Measurements from ENCODE around the gene TGM1. TPM values are rescaled to one million over a fixed set of nuclear protein-coding genes. Genes with fewer than 3 reads are reported as not detected.

TGM1 gene
- total RNA-seq, 1 donor from 2014 or later: 10.1 TPM

- DNase-seq (ENCODE audit: extremely low spot score, unreplicated experiment): no peak
- no peaks in the 10 kb centered on the region for H3K36me3 Mint-ChIP-seq
- no peaks in the 10 kb centered on the region for H3K27me3 Mint-ChIP-seq
- H3K27ac Mint-ChIP-seq: no peak overlapping the region
- no peaks in the 10 kb centered on the region for H3K4me1 Mint-ChIP-seq (ENCODE audit: unreplicated experiment)
- H3K9me3 Mint-ChIP-seq: no peaks in the 10 kb centered on the region
- TF ChIP-seq, protein P1, sequence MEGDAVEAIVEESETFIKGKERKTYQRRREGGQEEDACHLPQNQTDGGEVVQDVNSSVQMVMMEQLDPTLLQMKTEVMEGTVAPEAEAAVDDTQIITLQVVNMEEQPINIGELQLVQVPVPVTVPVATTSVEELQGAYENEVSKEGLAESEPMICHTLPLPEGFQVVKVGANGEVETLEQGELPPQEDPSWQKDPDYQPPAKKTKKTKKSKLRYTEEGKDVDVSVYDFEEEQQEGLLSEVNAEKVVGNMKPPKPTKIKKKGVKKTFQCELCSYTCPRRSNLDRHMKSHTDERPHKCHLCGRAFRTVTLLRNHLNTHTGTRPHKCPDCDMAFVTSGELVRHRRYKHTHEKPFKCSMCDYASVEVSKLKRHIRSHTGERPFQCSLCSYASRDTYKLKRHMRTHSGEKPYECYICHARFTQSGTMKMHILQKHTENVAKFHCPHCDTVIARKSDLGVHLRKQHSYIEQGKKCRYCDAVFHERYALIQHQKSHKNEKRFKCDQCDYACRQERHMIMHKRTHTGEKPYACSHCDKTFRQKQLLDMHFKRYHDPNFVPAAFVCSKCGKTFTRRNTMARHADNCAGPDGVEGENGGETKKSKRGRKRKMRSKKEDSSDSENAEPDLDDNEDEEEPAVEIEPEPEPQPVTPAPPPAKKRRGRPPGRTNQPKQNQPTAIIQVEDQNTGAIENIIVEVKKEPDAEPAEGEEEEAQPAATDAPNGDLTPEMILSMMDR (conservative IDR thresholded peaks at IDR 0.05): no peak
- H3K4me3 Mint-ChIP-seq: no peak overlapping the region
These were observed 8.2 kb downstream of the TGM1 start for GRCh38 chr14:24254630-24255392.

DNA sequence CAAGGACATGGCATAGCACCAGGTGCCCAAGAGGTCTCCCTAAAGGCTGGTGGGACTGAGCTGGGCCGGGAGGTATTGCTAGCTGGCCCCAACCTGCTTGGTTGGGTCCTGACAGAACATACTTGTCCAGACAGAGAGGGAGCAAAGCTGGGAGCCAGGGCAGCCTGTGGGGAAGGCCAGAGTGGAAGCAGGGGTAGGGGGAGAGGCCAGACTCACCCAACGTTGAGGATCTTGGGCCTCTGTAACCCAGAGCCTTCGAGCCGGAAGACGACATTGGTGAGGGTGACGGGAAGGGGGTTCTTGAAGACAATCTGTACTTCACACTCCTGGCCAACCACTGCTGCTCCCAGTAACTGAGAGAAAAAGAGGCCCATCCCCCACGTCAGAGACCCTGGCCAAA, 9.0 kb downstream of the TGM1 start:
- Mint-ChIP-seq H3K27me3 (no peaks in the 10 kb centered on the region), H3K9me3 (no peaks in the 10 kb centered on the region), H3K27ac (peak overlapping the region; percentile 31), H3K4me3 (no peak overlapping the region), H3K36me3 (no peaks in the 10 kb centered on the region), H3K4me1 (ENCODE audit: unreplicated experiment) (no peaks in the 10 kb centered on the region)
- no peak for DNase-seq (ENCODE audit: extremely low spot score, unreplicated experiment)
- TF ChIP-seq, protein P1 (conservative IDR thresholded peaks at IDR 0.05): no peak

DNA sequence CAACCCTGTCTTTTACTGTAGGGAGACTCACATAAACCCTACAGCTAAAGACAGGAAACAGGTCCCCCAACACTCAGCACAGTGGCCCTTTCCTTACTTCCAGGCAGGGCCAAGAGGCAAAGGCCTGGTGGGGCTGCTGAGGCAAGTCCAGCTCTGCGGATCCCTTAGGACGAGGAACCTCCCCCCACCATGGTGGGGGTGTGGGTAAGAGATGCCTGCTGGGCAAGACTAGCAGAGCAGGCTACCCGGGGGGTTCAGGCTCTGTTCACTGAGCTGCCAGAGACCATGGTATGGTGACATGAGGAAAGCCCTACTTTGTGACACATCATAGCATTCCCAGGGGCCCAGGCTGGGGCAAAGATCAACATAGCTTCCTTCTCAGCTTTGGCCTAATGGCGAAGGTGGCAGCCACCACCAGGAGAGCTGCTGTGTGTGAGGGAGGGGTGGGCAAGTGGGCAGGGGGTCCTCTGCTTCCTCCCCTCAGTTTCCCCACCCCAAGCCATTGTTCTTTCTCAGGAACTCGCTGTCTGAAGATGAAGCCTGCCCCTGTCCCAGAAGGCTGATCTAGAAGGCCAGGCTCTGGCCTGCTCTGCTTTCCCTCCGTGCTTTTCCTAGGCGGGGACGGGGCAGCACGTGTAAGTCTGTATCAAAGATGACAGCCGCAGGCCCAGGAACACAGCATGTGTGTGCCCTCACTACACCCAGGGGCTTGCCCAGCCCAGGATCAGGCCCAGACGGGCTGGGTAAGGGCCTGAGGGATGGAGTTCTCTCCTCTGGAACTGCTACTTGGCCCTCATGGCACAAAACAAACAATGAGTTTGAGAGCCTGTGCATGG, 10.5 kb downstream of the TGM1 start:
- DNase-seq (ENCODE audit: extremely low spot score, unreplicated experiment): no peak
- Mint-ChIP-seq H3K36me3 (no peaks in the 10 kb centered on the region), H3K4me3 (no peak overlapping the region), H3K27me3 (peaks cover 2% of the 10 kb centered on the region), H3K9me3 (no peaks in the 10 kb centered on the region), H3K4me1 (ENCODE audit: unreplicated experiment) (no peaks in the 10 kb centered on the region), H3K27ac (no peak overlapping the region)
- TF ChIP-seq, protein P1 (conservative IDR thresholded peaks at IDR 0.05): no peak

DNA sequence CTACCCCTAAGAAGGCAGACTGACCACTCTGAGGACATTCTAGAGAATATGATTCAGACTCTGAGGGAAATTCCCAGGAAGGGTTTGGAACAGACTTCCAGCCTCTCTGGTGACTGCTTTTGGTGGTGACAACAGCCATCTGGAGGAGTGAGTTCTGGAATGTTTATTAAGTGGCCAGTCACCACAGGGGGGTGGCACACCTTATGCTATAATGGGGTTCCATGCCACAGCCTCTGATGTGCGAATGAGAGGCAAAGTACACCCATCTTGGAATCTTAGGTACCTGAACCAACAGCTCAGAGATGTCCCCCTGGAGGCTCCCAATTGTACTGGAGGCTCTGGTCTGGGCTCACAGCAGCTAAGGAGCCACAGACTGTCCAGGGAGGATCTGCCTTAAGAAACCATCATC, 11.1 kb downstream of the TGM1 start:
- Mint-ChIP-seq H3K4me3 (no peak overlapping the region), H3K4me1 (ENCODE audit: unreplicated experiment) (no peaks in the 10 kb centered on the region), H3K27me3 (peaks cover 4% of the 10 kb centered on the region), H3K27ac (no peak overlapping the region), H3K9me3 (no peaks in the 10 kb centered on the region), H3K36me3 (no peaks in the 10 kb centered on the region)
- DNase-seq (ENCODE audit: extremely low spot score, unreplicated experiment): no peak
- TF ChIP-seq, protein P1 (conservative IDR thresholded peaks at IDR 0.05): no peak

- no peaks in the 10 kb centered on the region for H3K4me1 Mint-ChIP-seq (ENCODE audit: unreplicated experiment)
- no peak for DNase-seq (ENCODE audit: extremely low spot score, unreplicated experiment)
- H3K27ac Mint-ChIP-seq: no peak overlapping the region
- H3K36me3 Mint-ChIP-seq: no peaks in the 10 kb centered on the region
- H3K27me3 Mint-ChIP-seq: peaks cover 4% of the 10 kb centered on the region
- H3K4me3 Mint-ChIP-seq: no peak overlapping the region
- H3K9me3 Mint-ChIP-seq: no peaks in the 10 kb centered on the region
- TF ChIP-seq, protein P1 (conservative IDR thresholded peaks at IDR 0.05): no peak
These were observed 12.6 kb downstream of the TGM1 start for GRCh38 chr14:24250354-24250753.

All from type B pancreatic cell (in vitro differentiated cells).